CD8-positive, alpha-beta memory T cell (primary cell): ENCODE measurements around the gene SDHB. TPM values are rescaled to one million over a fixed set of nuclear protein-coding genes. Genes with fewer than 3 reads are reported as not detected.
A peak's percentile ranks its signal among the peaks of the same experiment; 100 is the strongest.

ENCODE experiments used
- CTCF ChIA-PET: fragments of 350-600 bp; sonication (Branson Sonifier 250); formaldehyde crosslinking; loops from one replicate; lab custom pipeline; 2021; ENCODE audit warnings: antibody characterized with exemption; lab: Charles Lee
- POLR2A ChIA-PET: fragments of 350-600 bp; sonication (Branson Sonifier 250); formaldehyde crosslinking; loops from one replicate; lab custom pipeline; 2021; ENCODE audit warnings: antibody characterized with exemption; lab: Charles Lee
- DNase-seq, 5 donors: peaks; one replicate each; pipeline versions ENCODE4 v3.0.0 to v3.0.0-alpha.2; 2020 to 2022; ENCODE audit warnings: mixed read lengths in 1 of 5
- H3K27ac ChIP-seq: one replicate; pipeline ENCODE4 v1.7.0; 2013; ENCODE audit warnings: low read depth, mild to moderate bottlenecking, low read length, moderate library complexity
- H3K27me3 ChIP-seq: 2 replicates; pipeline ENCODE4 v1.7.0; 2013; ENCODE audit warnings: low read length, mild to moderate bottlenecking; ENCODE audit not compliant: insufficient read depth, poor library complexity, severe bottlenecking
- H3K36me3 ChIP-seq: 2 replicates; pipeline ENCODE4 v1.7.0; 2013; ENCODE audit warnings: mild to moderate bottlenecking, low read length, moderate library complexity; ENCODE audit not compliant: insufficient read depth
- H3K4me1 ChIP-seq: 2 replicates; pipeline ENCODE4 v1.7.0; 2013; ENCODE audit warnings: mild to moderate bottlenecking, low read length, moderate library complexity; ENCODE audit not compliant: insufficient read depth
- H3K4me3 ChIP-seq: 2 replicates; pipeline ENCODE4 v1.7.0; 2013; ENCODE audit warnings: mild to moderate bottlenecking, low read length
- H3K9me3 ChIP-seq: 2 replicates; pipeline ENCODE4 v1.7.0; 2013; ENCODE audit warnings: mild to moderate bottlenecking, low read length
- H3K27ac Mint-ChIP-seq, 8 donors: one replicate each; pipeline ENCODE4 v1.8.0; 2020 to 2021; ENCODE audit warnings: mixed read lengths in 8 of 8, mild to moderate bottlenecking in 6 of 8, inconsistent platforms in 3 of 8, moderate library complexity in 3 of 8
- H3K27me3 Mint-ChIP-seq, 2 donors: one replicate each; pipeline ENCODE4 v1.8.0; 2020 to 2021; ENCODE audit warnings: mixed read lengths in 2 of 2, mild to moderate bottlenecking in 1 of 2, moderate library complexity in 1 of 2
- H3K36me3 Mint-ChIP-seq, 3 donors: one replicate each; pipeline ENCODE4 v1.8.0; 2020 to 2021; ENCODE audit warnings: mixed read lengths in 3 of 3, inconsistent platforms in 1 of 3, mild to moderate bottlenecking in 1 of 3
- H3K4me1 Mint-ChIP-seq, 3 donors: one replicate each; pipeline ENCODE4 v1.8.0; 2020 to 2021; ENCODE audit warnings: mixed read lengths in 3 of 3, inconsistent platforms in 1 of 3, mild to moderate bottlenecking in 1 of 3
- H3K4me3 Mint-ChIP-seq, 7 donors: one replicate each; pipeline ENCODE4 v1.8.0; 2020 to 2021; ENCODE audit warnings: mixed read lengths in 7 of 7, mild to moderate bottlenecking in 6 of 7, moderate library complexity in 4 of 7, inconsistent platforms in 2 of 7
- H3K9me3 Mint-ChIP-seq, 5 donors: one replicate each; pipeline ENCODE4 v1.8.0; 2020 to 2022; ENCODE audit warnings: mixed read lengths in 5 of 5, mild to moderate bottlenecking in 3 of 5, moderate library complexity in 2 of 5, inconsistent platforms in 1 of 5
- polyA plus RNA-seq: library from polyadenylated mRNA; unstranded; fragments of 300-500 nt; fragmentation: Illumina TruSeq; gene quantifications from one replicate; pipeline ENCODE4 v1.2.3, GENCODE V29; 2021
- total RNA-seq, 2 experiments: library from RNA; stranded (reverse); gene quantifications; one replicate each; pipeline ENCODE4 v1.2.3, GENCODE V29; 2021

The SDHB gene
- total and polyA plus RNA-seq, 3 experiments from 2014 or later, result 147 to 156 (median 150) TPM

DNA sequence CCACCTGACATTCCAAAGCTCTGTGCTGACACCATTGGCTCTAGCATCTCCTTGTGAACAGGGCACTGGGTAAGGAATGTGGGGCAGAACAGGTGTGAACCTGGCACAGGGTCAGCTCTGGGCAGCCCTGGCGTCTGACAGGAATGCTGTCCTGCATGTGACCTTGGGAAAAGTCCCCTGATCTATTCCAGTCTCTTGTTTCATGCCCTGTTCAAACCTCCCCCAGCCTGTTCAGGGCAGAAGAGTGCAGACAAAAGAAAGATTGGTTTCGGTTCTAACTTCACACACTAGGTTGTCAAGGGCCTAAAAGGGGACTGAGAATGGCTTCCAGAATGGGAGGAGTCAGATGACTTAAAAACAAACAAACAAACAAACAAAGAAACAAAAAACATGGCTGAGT is 27.6 kb upstream of the SDHB start:
- H3K4me1 Mint-ChIP-seq, result no peaks in the 10 kb centered on the region
- H3K27ac ChIP-seq, result no peak overlapping the region
- H3K27ac Mint-ChIP-seq, result peak overlapping the region in 1 of 8 donors; percentile 77
- no peaks in the 10 kb centered on the region for H3K36me3 Mint-ChIP-seq
- H3K4me1 ChIP-seq, result no peaks in the 10 kb centered on the region
- H3K27me3 ChIP-seq, result no peaks in the 10 kb centered on the region
- H3K4me3 Mint-ChIP-seq, result no peak overlapping the region
- no peak for DNase-seq
- H3K4me3 ChIP-seq, result no peak overlapping the region
- H3K27me3 Mint-ChIP-seq, result peaks cover 5 to 9% of the 10 kb centered on the region in 2 donors
- H3K9me3 ChIP-seq, result no peaks in the 10 kb centered on the region
- H3K9me3 Mint-ChIP-seq, result no peaks in the 10 kb centered on the region
- POLR2A ChIA-PET, result no interaction called here
- no peaks in the 10 kb centered on the region for H3K36me3 ChIP-seq
- CTCF ChIA-PET, result no interaction called here

DNA sequence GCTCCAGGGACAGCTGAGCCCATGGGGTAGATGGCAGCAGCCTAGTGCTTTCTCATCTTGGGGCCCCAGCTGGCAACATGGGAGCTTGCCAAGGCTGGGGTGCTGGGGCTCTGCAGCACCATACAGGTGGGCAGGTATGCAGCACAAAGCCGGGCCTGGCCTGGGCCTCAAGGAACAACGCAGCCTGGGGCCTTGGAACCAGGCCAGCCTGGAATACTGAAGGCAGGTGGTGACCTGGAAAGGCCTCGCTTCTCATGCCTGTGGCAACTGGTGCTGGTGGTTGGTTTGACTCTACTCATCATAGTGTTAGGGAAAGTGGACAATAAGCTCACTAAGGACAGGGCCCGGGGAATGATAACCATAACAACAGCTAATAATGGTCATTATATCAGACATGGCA is 27.0 kb upstream of the SDHB start:
- Histone ChIP-seq H3K27ac (no peak overlapping the region), H3K27me3 (no peaks in the 10 kb centered on the region), H3K4me1 (no peaks in the 10 kb centered on the region), H3K36me3 (no peaks in the 10 kb centered on the region), H3K4me3 (no peak overlapping the region), H3K9me3 (no peaks in the 10 kb centered on the region)
- H3K4me3 Mint-ChIP-seq, result no peak overlapping the region
- H3K27ac Mint-ChIP-seq, result peak overlapping the region in 1 of 8 donors; percentile 74
- CTCF ChIA-PET, result no interaction called here
- POLR2A ChIA-PET, result no interaction called here
- H3K27me3 Mint-ChIP-seq, result peaks cover 5 to 9% of the 10 kb centered on the region in 2 donors
- H3K36me3 Mint-ChIP-seq, result no peaks in the 10 kb centered on the region
- H3K4me1 Mint-ChIP-seq, result no peaks in the 10 kb centered on the region
- H3K9me3 Mint-ChIP-seq, result no peaks in the 10 kb centered on the region
- no peak for DNase-seq

DNA sequence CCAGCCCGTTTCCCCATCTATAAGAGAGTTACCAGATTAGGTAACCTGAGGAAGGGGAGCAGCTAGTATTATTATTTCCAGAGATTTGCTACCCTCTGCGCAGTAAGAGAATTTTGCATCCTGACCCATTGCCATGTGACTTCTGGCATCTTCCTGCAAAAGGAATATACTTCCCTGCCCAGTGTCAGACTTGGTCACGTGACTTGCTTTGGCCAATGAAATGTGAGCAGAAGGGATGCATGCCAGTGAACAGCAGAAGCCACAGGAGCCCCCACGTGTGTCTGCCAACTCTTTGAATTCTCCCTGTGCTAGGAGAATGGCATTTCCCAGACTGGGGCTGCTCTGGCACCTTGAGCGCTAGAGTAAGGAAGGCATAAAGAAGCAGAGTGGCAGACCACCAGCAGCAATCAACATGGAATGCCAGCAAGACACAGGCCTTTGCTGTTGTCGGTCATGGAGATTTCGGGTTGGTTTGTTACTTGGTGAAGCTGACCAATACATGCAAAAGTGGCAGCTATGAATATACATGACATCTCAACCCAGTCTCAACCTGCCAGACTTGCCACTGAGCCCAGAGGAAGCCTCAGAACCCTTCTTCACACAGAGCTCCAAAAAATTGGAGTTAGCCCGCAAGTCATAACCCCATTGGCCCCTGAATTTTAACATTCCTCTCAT is 26.4 kb upstream of the SDHB start:
- POLR2A ChIA-PET, result no interaction called here
- no peaks in the 10 kb centered on the region for H3K36me3 Mint-ChIP-seq
- H3K27ac ChIP-seq, result no peak overlapping the region

GRCh38 chr1:17078991-17079868 is 25.4 kb upstream of the SDHB start:
- no peaks in the 10 kb centered on the region for H3K27me3 ChIP-seq
- no peaks in the 10 kb centered on the region for H3K9me3 Mint-ChIP-seq
- no peaks in the 10 kb centered on the region for H3K36me3 ChIP-seq
- no peak for DNase-seq
- H3K27ac Mint-ChIP-seq, result peak overlapping the region in 1 of 8 donors; percentile 14
- CTCF ChIA-PET, result no interaction called here
- H3K36me3 Mint-ChIP-seq, result no peaks in the 10 kb centered on the region
- H3K27ac ChIP-seq, result no peak overlapping the region
- H3K4me1 Mint-ChIP-seq, result no peaks in the 10 kb centered on the region
- no peak overlapping the region for H3K4me3 ChIP-seq
- no peaks in the 10 kb centered on the region for H3K4me1 ChIP-seq
- no peak overlapping the region for H3K4me3 Mint-ChIP-seq
- peaks cover 3 to 4% of the 10 kb centered on the region in 2 donors for H3K27me3 Mint-ChIP-seq
- POLR2A ChIA-PET, result no interaction called here
- no peaks in the 10 kb centered on the region for H3K9me3 ChIP-seq

More for the DNA sequence above, 26.4 kb upstream of the SDHB start:
- Mint-ChIP-seq H3K4me1 (no peaks in the 10 kb centered on the region), H3K4me3 (no peak overlapping the region), H3K27ac (no peak overlapping the region), H3K27me3 (peaks cover 5 to 9% of the 10 kb centered on the region in 2 donors), H3K9me3 (no peaks in the 10 kb centered on the region)
- Histone ChIP-seq H3K4me3 (no peak overlapping the region), H3K9me3 (no peaks in the 10 kb centered on the region), H3K36me3 (no peaks in the 10 kb centered on the region), H3K4me1 (no peaks in the 10 kb centered on the region), H3K27me3 (no peaks in the 10 kb centered on the region)
- CTCF ChIA-PET, result no interaction called here
- no peak for DNase-seq

DNA sequence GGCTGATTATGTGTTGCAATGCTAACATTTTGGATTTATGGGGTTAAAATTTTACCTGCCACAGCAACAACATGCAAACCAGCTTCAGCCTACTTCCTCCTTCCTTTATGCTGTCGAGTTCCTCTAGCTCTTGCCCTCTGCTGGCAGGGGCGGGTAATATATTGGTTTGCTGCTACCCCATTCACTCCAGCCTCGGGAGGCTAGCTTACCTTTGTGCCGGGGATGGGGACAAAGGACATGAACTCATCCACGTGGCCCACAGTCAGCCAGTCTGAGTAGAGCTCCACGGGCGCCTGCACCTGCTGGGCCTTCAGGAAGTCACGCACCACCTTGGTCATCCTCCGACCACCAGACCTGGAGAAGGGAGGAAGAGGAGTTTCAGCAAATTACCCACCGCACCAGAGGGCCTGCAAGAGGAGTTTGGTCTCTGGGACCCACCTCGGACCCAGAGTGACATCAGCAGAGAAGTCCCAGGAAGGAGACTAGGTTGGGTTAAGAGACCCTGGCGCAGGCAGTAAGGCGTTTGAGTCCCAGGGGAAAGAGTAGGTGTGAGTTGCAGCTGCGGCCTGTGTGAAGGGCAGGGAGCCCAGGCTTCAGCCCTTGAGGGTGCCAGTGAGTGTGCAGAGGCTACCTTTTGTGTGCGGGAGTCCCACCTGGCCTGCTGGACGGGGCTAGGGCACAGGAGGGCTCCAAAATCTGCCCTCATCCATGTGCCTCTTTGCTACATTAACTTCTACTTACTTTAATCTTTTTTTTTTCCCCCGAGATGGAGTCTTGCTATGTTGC is 21.8 kb upstream of the SDHB start:
- H3K4me3 ChIP-seq, result no peak overlapping the region
- Mint-ChIP-seq H3K36me3 (no peaks in the 10 kb centered on the region), H3K4me1 (no peaks in the 10 kb centered on the region), H3K27me3 (peaks cover 3 to 9% of the 10 kb centered on the region in 2 donors), H3K4me3 (no peak overlapping the region), H3K27ac (no peak overlapping the region), H3K9me3 (no peaks in the 10 kb centered on the region)
- CTCF ChIA-PET, result no interaction called here
- H3K27me3 ChIP-seq, result no peaks in the 10 kb centered on the region
- no peaks in the 10 kb centered on the region for H3K36me3 ChIP-seq
- POLR2A ChIA-PET, result no interaction called here
- no peak overlapping the region for H3K27ac ChIP-seq
- DNase-seq, result no peak
- no peaks in the 10 kb centered on the region for H3K4me1 ChIP-seq
- no peaks in the 10 kb centered on the region for H3K9me3 ChIP-seq

GRCh38 chr1:17071794-17072193 is 18.0 kb upstream of the SDHB start:
- no peaks in the 10 kb centered on the region for H3K36me3 ChIP-seq
- ChIA-PET CTCF (no interaction called here), POLR2A (no interaction called here)
- no peak overlapping the region for H3K4me3 ChIP-seq
- H3K4me1 ChIP-seq, result no peaks in the 10 kb centered on the region
- no peaks in the 10 kb centered on the region for H3K27me3 ChIP-seq
- H3K27ac ChIP-seq, result no peak overlapping the region
- H3K4me1 Mint-ChIP-seq, result no peaks in the 10 kb centered on the region
- peaks cover 6 to 9% of the 10 kb centered on the region in 2 donors for H3K27me3 Mint-ChIP-seq
- H3K27ac Mint-ChIP-seq, result no peak overlapping the region
- no peak for DNase-seq
- H3K9me3 Mint-ChIP-seq, result no peaks in the 10 kb centered on the region
- no peaks in the 10 kb centered on the region for H3K36me3 Mint-ChIP-seq
- no peak overlapping the region for H3K4me3 Mint-ChIP-seq
- H3K9me3 ChIP-seq, result no peaks in the 10 kb centered on the region

DNA sequence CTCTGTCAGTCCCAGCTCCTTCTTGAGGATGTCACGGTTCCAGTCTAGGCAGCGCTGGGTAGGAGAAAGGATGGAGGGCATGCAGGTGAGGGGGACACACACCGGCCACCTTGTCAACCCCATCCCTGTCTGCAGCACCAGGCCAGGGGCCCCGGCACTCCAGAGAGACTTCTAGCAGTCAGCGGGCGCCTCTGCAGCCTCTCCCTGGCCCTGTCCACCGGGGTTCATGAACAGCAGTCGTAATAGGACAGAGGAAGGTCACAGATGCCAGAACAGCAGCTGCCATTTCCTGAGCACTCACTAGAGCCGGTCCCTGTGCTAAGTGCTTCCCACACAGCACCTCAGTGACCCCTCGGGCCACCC is 16.3 kb upstream of the SDHB start:
- Mint-ChIP-seq H3K4me3 (no peak overlapping the region), H3K27ac (no peak overlapping the region), H3K36me3 (no peaks in the 10 kb centered on the region), H3K9me3 (no peaks in the 10 kb centered on the region), H3K27me3 (peaks cover 6 to 8% of the 10 kb centered on the region in 2 donors), H3K4me1 (no peaks in the 10 kb centered on the region)
- CTCF ChIA-PET, result no interaction called here
- no peak overlapping the region for H3K27ac ChIP-seq
- H3K4me3 ChIP-seq, result no peak overlapping the region
- no peaks in the 10 kb centered on the region for H3K4me1 ChIP-seq
- H3K9me3 ChIP-seq, result no peaks in the 10 kb centered on the region
- POLR2A ChIA-PET, result no interaction called here
- H3K27me3 ChIP-seq, result no peaks in the 10 kb centered on the region
- no peaks in the 10 kb centered on the region for H3K36me3 ChIP-seq
- no peak for DNase-seq
